22Rv1 (cell line): ENCODE measurements around the gene RPL32.

Experiments used
- CTCF ChIP-seq: fragments of 450-650 bp; IDR thresholded peaks from 2 replicates; pipeline ENCODE4 v1.5.1; 2017; ENCODE audit warnings: mild to moderate bottlenecking
- ZFX ChIP-seq: fragments of 450-650 bp; IDR thresholded peaks from 2 replicates; pipeline ENCODE4 v1.6.1; 2017; ENCODE audit warnings: antibody characterized with exemption, borderline replicate concordance

- TF ChIP-seq CTCF (no peak), ZFX (no peak)
Observed at GRCh38 chr3:12856626-12857025, 15.3 kb upstream of the RPL32 start.
